Uterus (tissue), 4 donors: ENCODE data around the gene MED31. TPM values are rescaled to one million over a fixed set of nuclear protein-coding genes. Genes with fewer than 3 reads are reported as not detected.
"Not testable (repeated sequence)": the region's sequence is repeated elsewhere in the genome, so short reads cannot be mapped to it uniquely, and the experiment has no call there.

Experiments
- DNase-seq, 2 donors: peaks; one replicate each; pipeline ENCODE4 v3.0.0-alpha.2; 2019 to 2020
- H3K27ac ChIP-seq, 2 donors: fragments of 200-600 bp; sonication (generic); 1 replicate in 1 of 2; 2 replicates in 1 of 2; pipeline ENCODE4 v1.5.1; 2016 to 2018
- H3K27me3 ChIP-seq, 2 donors: fragments of 200-600 bp; sonication (generic); one replicate each; pipeline ENCODE4 v1.5.1; 2018 to 2019; ENCODE audit warnings: control low read depth in 1 of 2
- H3K36me3 ChIP-seq, 2 donors: fragments of 200-600 bp; sonication (generic); one replicate each; pipeline ENCODE4 v1.5.1; 2019; ENCODE audit warnings: control low read depth in 1 of 2
- H3K4me1 ChIP-seq, 2 donors: fragments of 200-600 bp; sonication (generic); one replicate each; pipeline ENCODE4 v1.5.1; 2018 to 2019; ENCODE audit warnings: control low read depth in 1 of 2
- H3K4me3 ChIP-seq, 2 donors: fragments of 200-600 bp; sonication (generic); 1 replicate in 1 of 2; 2 replicates in 1 of 2; pipeline ENCODE4 v1.5.1; 2018 to 2019; ENCODE audit warnings: mild to moderate bottlenecking in 1 of 2
- H3K9me3 ChIP-seq, 2 donors: fragments of 200-600 bp; sonication (generic); one replicate each; pipeline ENCODE4 v1.5.1; 2019; ENCODE audit warnings: control low read depth in 1 of 2
- CTCF ChIP-seq, 4 experiments: fragments of 200-600 bp in 2 of 4; fragments of 450-650 bp in 2 of 4; sonication (generic) in 2 of 4; IDR thresholded peaks; one replicate each; pipeline ENCODE4 v1.5.1; 2016 to 2019; ENCODE audit warnings: antibody characterized with exemption in 4 of 4, mild to moderate bottlenecking in 2 of 4, moderate library complexity in 1 of 4
- POLR2A ChIP-seq, 2 donors: fragments of 450-650 bp; IDR thresholded peaks; one replicate each; pipeline ENCODE4 v1.6.1; 2016; ENCODE audit warnings: antibody characterized with exemption in 2 of 2, mild to moderate bottlenecking in 1 of 2, moderate library complexity in 1 of 2
- intact Hi-C: fragments of 100-400 bp; cut with DNase I; formaldehyde crosslinking; loops from one replicate; pipeline ENCODE4 v1.15.1; 2023; ENCODE audit warnings: low total_unique reads
- total RNA-seq, 4 donors: library from RNA; depleted of rRNA in 3 of 4; stranded (reverse); fragments of >200 nt in 3 of 4; gene quantifications; one replicate each; pipeline versions ENCODE4 v1.1.0 to v1.2.4, GENCODE V29; 2014 to 2023
- donor health status: DM: yes; HTN: yes; CAD: no.

The MED31 gene
- total RNA-seq, 4 donors from 2014 or later, result 1.5 to 49.7 (median 15.7) TPM

- no peak overlapping the region for H3K27ac ChIP-seq
- intact Hi-C loops, result no loop called here
- H3K4me3 ChIP-seq, result no peak overlapping the region
- H3K9me3 ChIP-seq, result no peaks in the 10 kb centered on the region
- no peaks in the 10 kb centered on the region for H3K4me1 ChIP-seq
- TF ChIP-seq POLR2A (IDR thresholded peaks at IDR 0.05), result no peak
- TF ChIP-seq CTCF (IDR thresholded peaks at IDR 0.05), result no peak
- H3K36me3 ChIP-seq, result no peaks in the 10 kb centered on the region
- DNase-seq, result no peak
- no peaks in the 10 kb centered on the region for H3K27me3 ChIP-seq
Measured at GRCh38 chr17:6668219-6668618, 16.8 kb upstream of the MED31 start.

GRCh38 chr17:6667516-6667915 is 16.1 kb upstream of the MED31 start:
- Histone ChIP-seq H3K4me3 (no peak overlapping the region), H3K4me1 (no peaks in the 10 kb centered on the region), H3K36me3 (no peaks in the 10 kb centered on the region), H3K9me3 (no peaks in the 10 kb centered on the region), H3K27ac (no peak overlapping the region), H3K27me3 (no peaks in the 10 kb centered on the region)
- DNase-seq, result no peak
- intact Hi-C loops, result no loop called here
- no peak for TF ChIP-seq CTCF (IDR thresholded peaks at IDR 0.05)
- no peak for TF ChIP-seq POLR2A (IDR thresholded peaks at IDR 0.05)

- TF ChIP-seq CTCF (IDR thresholded peaks at IDR 0.05) (no peak), POLR2A (IDR thresholded peaks at IDR 0.05) (no peak)
- intact Hi-C loops, result no loop called here
- H3K9me3 ChIP-seq, result no peaks in the 10 kb centered on the region
Measured at GRCh38 chr17:6666557-6666956, 15.2 kb upstream of the MED31 start.

GRCh38 chr17:6666077-6666521 is 14.7 kb upstream of the MED31 start:
- Histone ChIP-seq H3K27ac (no peak overlapping the region), H3K9me3 (no peaks in the 10 kb centered on the region), H3K36me3 (no peaks in the 10 kb centered on the region), H3K27me3 (no peaks in the 10 kb centered on the region), H3K4me3 (no peak overlapping the region), H3K4me1 (no peaks in the 10 kb centered on the region)
- DNase-seq, result peak; percentile 65 to 68
- no peak for TF ChIP-seq POLR2A (IDR thresholded peaks at IDR 0.05)
- peak; percentile 75 to 90 (median 86) for TF ChIP-seq CTCF (IDR thresholded peaks at IDR 0.05)
- intact Hi-C loops, result no loop called here

More at GRCh38 chr17:6666557-6666956, 15.2 kb upstream of the MED31 start:
- Histone ChIP-seq H3K4me3 (no peak overlapping the region), H3K27me3 (no peaks in the 10 kb centered on the region), H3K36me3 (no peaks in the 10 kb centered on the region), H3K27ac (no peak overlapping the region), H3K4me1 (no peaks in the 10 kb centered on the region)
- no peak for DNase-seq

- H3K36me3 ChIP-seq, H3K27me3 ChIP-seq, H3K9me3 ChIP-seq, H3K4me3 ChIP-seq, intact Hi-C loops, H3K27ac ChIP-seq, H3K4me1 ChIP-seq, DNase-seq: not testable (repeated sequence)
Measured at GRCh38 chr17:6663200-6663599, 11.8 kb upstream of the MED31 start.

GRCh38 chr17:6661464-6661848 is 10.1 kb upstream of the MED31 start:
- no peaks in the 10 kb centered on the region for H3K9me3 ChIP-seq
- H3K27ac ChIP-seq, result no peak overlapping the region
- no peaks in the 10 kb centered on the region for H3K36me3 ChIP-seq
- intact Hi-C loops, result no loop called here
- no peak for DNase-seq
- H3K4me3 ChIP-seq, result no peak overlapping the region
- no peak for TF ChIP-seq CTCF (IDR thresholded peaks at IDR 0.05)
- TF ChIP-seq POLR2A (IDR thresholded peaks at IDR 0.05), result no peak
- H3K27me3 ChIP-seq, result no peaks in the 10 kb centered on the region
- H3K4me1 ChIP-seq, result no peaks in the 10 kb centered on the region
